Left lung (tissue), 10 donors: ENCODE data around the gene TOX2. TPM values are rescaled to one million over a fixed set of nuclear protein-coding genes. Genes with fewer than 3 reads are reported as not detected.

Experiments used
- ATAC-seq: fragments of 200-7000 bp; cut with Tn5 transposase; one replicate; pipeline ENCODE4 v1.9.1; 2020; ENCODE audit warnings: moderate library complexity
- DNase-seq, 4 donors: peaks; one replicate each; pipeline ENCODE4 v3.0.0-alpha.2; 2013 to 2020
- H3K27ac ChIP-seq, 2 donors: fragments of 200-600 bp; sonication (generic) in 1 of 2; one replicate each; pipeline versions ENCODE4 v1.5.0 to v1.8.0; 2020 to 2021
- H3K27me3 ChIP-seq, 2 donors: fragments of 200-600 bp; sonication (generic) in 1 of 2; one replicate each; pipeline versions ENCODE4 v1.5.0 to v1.8.0; 2020 to 2021
- H3K36me3 ChIP-seq, 2 donors: fragments of 200-600 bp; sonication (generic) in 1 of 2; one replicate each; pipeline versions ENCODE4 v1.5.0 to v1.8.0; 2020 to 2021
- H3K4me1 ChIP-seq, 2 donors: fragments of 200-600 bp; one replicate each; pipeline ENCODE4 v1.8.0; 2021
- H3K4me3 ChIP-seq, 2 donors: fragments of 200-600 bp; sonication (generic) in 1 of 2; one replicate each; pipeline versions ENCODE4 v1.5.0 to v1.8.0; 2020 to 2021; ENCODE audit warnings: mild to moderate bottlenecking in 1 of 2
- H3K9me3 ChIP-seq, 2 donors: fragments of 200-600 bp; sonication (generic) in 1 of 2; one replicate each; pipeline versions ENCODE4 v1.5.0 to v1.8.0; 2020 to 2021
- CTCF ChIP-seq, 2 donors: fragments of 200-600 bp; sonication (generic) in 1 of 2; IDR thresholded peaks; one replicate each; pipeline versions ENCODE4 v1.5.0 to v1.8.0; 2021; ENCODE audit warnings: antibody characterized with exemption in 2 of 2
- intact Hi-C, 2 donors: fragments of 100-400 bp; cut with DNase I; formaldehyde crosslinking; loops; one replicate each; pipeline versions ENCODE4 v1.11.2 to v1.14.2; 2022
- polyA plus RNA-seq, 6 donors: library from polyadenylated mRNA; unstranded; fragments of 120-200 nt; gene quantifications; one replicate each; pipeline ENCODE4 v1.2.1, GENCODE V29; 2013; ENCODE audit not compliant: insufficient read length in 6 of 6
- total RNA-seq, 2 donors: library from RNA; stranded (reverse); fragmentation: NEBNext Ultra II Directional; extraction: Animal tissue kit (Norgen Biotek cat#: 25700); gene quantifications; one replicate each; pipeline ENCODE4 v1.2.1, GENCODE V29; 2021
- donor health status: DM: no; HTN: yes; CAD: no.
- donor health status: DM: no; HTN: no; CAD: no.

The TOX2 gene
- total and polyA plus RNA-seq, 8 donors: 14.5 to 61.1 (median 41.3) TPM

- ATAC-seq: peak; percentile 78
- H3K27ac ChIP-seq: peak overlapping the region in 1 of 2 donors; percentile 75
- TF ChIP-seq CTCF (IDR thresholded peaks at IDR 0.05): no peak
Measured at GRCh38 chr20:43938932-43939761, 24.5 kb downstream of the TOX2 start.

GRCh38 chr20:43939762-43940121 lies 25.1 kb downstream of the TOX2 start:
- intact Hi-C loops: no loop called here
- no peak for TF ChIP-seq CTCF (IDR thresholded peaks at IDR 0.05)
- peaks cover 42 to 73% of the 10 kb centered on the region in 2 donors for H3K4me1 ChIP-seq
- DNase-seq (no peak), ATAC-seq (no peak)
- H3K27ac ChIP-seq: peak overlapping the region in 1 of 2 donors; percentile 75
- H3K27me3 ChIP-seq: no peaks in the 10 kb centered on the region
- no peaks in the 10 kb centered on the region for H3K9me3 ChIP-seq
- no peak overlapping the region for H3K4me3 ChIP-seq
- no peaks in the 10 kb centered on the region for H3K36me3 ChIP-seq

More at GRCh38 chr20:43938932-43939761, 24.5 kb downstream of the TOX2 start:
- Histone ChIP-seq H3K27me3 (no peaks in the 10 kb centered on the region), H3K36me3 (no peaks in the 10 kb centered on the region), H3K4me1 (peaks cover 42 to 69% of the 10 kb centered on the region in 2 donors), H3K4me3 (no peak overlapping the region), H3K9me3 (no peaks in the 10 kb centered on the region)
- intact Hi-C loops: no loop called here
- peak in 3 of 4 donors; percentile 83 to 93 (median 86) for DNase-seq

- H3K4me1 ChIP-seq: peaks cover 42 to 73% of the 10 kb centered on the region in 2 donors
Measured at GRCh38 chr20:43940518-43941225, 26.0 kb downstream of the TOX2 start.

GRCh38 chr20:43941476-43942200 lies 27.0 kb downstream of the TOX2 start:
- Histone ChIP-seq H3K27me3 (no peaks in the 10 kb centered on the region), H3K9me3 (no peaks in the 10 kb centered on the region), H3K27ac (peak overlapping the region; percentile 69 to 96), H3K4me1 (peaks cover 42 to 67% of the 10 kb centered on the region in 2 donors), H3K36me3 (no peaks in the 10 kb centered on the region), H3K4me3 (no peak overlapping the region)
- TF ChIP-seq CTCF (IDR thresholded peaks at IDR 0.05): no peak
- intact Hi-C loops: no loop called here
- ATAC-seq: peak; percentile 30
- DNase-seq: no peak

More at GRCh38 chr20:43940518-43941225, 26.0 kb downstream of the TOX2 start:
- Histone ChIP-seq H3K36me3 (no peaks in the 10 kb centered on the region), H3K9me3 (no peaks in the 10 kb centered on the region), H3K27me3 (no peaks in the 10 kb centered on the region), H3K27ac (peak overlapping the region in 1 of 2 donors; percentile 96), H3K4me3 (no peak overlapping the region)
- ATAC-seq: no peak
- no peak for TF ChIP-seq CTCF (IDR thresholded peaks at IDR 0.05)
- DNase-seq: no peak
- intact Hi-C loops: no loop called here
